GM19397 (cell line): ENCODE results near the gene MOGAT3.

Experiments used
- ATAC-seq: cut with Tn5 transposase; IDR thresholded peaks from one replicate; pipeline ENCODE4 v1.9.1; 2021; ENCODE audit warnings: mild to moderate bottlenecking, moderate library complexity; ENCODE audit not compliant: unreplicated experiment

Gene MOGAT3, protein sequence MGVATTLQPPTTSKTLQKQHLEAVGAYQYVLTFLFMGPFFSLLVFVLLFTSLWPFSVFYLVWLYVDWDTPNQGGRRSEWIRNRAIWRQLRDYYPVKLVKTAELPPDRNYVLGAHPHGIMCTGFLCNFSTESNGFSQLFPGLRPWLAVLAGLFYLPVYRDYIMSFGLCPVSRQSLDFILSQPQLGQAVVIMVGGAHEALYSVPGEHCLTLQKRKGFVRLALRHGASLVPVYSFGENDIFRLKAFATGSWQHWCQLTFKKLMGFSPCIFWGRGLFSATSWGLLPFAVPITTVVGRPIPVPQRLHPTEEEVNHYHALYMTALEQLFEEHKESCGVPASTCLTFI

DNA sequence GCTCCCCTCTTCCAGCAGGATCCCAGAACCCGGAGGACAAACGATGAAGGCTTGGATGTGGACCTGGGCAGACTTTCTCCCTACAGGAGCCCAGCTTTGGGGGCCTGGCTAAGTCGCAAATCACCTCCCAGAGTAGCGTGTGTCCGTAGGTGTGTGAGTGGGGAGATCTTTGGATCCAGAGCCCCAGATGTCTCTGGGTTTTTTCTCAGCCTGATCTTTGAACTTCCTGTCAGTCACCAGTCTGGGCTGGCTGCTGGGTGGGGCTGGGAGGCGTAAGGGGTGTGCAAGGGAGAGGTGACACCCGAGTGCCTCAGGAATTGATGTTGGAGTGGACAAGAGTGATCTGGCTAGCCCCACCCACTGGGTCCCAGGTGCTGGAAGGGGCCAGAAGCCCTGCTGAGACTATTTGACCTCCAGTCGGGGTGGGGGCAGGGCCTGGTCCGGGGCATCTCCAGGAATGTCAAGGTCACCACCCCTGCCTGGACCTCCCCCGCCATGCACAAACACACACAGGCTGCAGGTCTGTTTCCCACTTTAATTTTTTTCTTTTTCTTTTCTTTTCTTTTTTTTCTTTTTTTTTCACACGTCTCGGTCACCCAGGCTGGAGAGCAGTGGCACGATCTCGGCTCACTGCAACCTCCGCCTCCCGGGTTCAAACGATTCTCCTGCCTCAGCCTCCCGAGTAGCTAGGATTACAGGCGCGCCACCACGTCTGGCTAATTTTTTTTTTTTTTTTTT lies at the start of gene MOGAT3:
Gene MOGAT3, minus strand, starts transcription at position 175 of the 738 bp plus-strand sequence. CDS start 182 bp downstream, outside the sequence.
- no peak for ATAC-seq

DNA sequence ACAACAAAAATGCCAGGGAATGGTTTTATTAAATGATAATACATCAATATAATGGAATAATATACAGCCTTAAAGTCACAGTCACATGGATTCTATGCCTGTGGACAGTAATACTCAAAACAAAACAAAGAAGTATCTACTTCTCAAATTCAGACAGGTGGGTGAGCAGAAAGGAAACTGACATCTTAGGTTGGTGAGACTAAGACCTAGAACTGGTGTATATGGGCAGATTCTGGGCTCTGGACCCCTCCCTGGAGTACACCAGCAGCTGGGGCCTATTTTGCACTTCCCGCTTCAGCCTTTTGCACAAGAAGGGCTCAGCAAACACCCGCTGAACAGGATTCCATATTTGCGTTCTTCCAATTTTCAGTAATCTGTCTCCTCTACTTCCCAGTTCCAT lies 49.5 kb upstream of the MOGAT3 start:
- ATAC-seq: no peak

DNA sequence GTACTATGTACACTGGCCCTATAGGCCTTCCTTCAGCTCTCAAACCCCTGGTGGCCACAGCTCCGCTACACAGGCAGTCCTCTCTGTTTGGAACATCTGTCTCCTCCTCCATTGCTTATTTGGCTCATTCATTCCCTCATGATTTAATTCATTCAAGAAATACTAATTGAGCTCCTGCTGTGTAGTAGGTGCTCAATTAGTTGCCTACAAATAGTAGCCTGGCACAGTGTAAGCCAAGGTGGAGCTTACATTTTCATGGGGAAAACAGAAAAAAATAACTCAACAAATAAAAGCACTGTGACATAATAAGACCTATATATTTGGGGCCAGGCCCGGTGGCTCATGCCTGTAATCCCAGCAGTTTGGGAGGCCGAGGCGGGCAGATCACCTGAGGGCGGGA lies 47.4 kb upstream of the MOGAT3 start:
- no peak for ATAC-seq

DNA sequence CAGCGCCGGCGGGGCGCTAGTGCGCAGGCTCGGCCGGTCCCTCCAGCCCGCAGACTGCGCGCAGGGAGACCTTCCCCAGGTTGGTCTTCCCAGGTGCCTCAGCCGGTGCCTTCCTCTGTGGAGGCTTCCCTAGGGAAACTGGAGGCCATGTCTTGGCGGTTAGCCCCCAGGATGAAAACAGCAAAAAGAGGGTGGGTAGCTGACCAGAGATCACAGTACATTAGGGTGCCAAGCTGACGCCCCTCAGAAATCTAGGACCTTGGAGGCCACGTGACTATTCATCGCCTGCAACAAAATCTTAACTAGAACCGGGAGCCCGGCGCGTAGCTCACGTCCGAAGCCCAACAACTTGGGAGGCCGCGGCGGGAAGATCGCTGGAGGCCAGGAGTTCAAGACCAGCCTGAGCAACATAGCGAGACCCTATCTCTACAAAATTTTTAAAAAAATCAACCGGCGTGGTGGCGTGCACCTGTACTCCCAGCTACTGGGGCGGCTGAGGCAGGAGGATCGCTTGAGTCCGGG lies 44.4 kb upstream of the MOGAT3 start:
- no peak for ATAC-seq

DNA sequence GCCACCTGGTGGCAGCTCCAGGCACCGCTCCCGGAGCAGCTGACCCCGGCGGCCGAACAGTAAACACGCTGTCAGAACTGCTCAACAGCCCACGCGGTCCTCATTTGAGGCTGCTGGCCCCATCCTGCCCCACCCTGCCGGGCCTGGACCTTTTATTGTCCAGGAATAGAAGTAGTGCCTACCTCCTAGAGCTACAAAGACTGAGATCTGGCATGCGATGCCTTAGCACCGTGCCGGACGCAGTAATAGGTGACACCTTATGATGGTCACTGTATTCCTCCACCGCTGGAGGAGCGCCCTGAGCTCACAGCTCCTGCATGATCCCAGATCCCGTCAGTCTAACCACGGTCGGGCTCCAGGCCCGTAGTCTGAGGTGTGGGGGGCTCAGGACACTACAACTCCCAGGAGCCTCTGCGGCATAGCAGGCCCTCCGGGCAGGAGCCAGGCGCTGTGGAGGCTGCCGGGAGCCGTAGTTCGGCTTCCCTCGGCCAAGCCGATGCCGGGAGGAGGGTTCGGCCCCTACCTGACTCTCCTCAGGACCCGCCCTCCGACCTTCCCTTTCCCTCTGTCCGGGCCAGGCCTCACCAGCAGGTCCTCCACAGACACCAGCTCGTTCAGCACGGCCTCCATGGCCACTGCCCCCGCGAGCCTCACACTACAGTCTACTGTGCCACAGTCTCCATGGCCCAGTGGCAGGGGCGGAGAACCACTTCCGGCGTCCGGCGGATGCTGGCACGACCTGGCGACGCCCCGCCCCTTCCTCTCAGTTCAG lies 43.7 kb upstream of the MOGAT3 start, which contains the start of gene FIS1:
Gene FIS1, minus strand, starts transcription at position 707 of the 772 bp plus-strand sequence. Its CDS starts 77 bp downstream, at position 630.
- ATAC-seq: peak; percentile 89

DNA sequence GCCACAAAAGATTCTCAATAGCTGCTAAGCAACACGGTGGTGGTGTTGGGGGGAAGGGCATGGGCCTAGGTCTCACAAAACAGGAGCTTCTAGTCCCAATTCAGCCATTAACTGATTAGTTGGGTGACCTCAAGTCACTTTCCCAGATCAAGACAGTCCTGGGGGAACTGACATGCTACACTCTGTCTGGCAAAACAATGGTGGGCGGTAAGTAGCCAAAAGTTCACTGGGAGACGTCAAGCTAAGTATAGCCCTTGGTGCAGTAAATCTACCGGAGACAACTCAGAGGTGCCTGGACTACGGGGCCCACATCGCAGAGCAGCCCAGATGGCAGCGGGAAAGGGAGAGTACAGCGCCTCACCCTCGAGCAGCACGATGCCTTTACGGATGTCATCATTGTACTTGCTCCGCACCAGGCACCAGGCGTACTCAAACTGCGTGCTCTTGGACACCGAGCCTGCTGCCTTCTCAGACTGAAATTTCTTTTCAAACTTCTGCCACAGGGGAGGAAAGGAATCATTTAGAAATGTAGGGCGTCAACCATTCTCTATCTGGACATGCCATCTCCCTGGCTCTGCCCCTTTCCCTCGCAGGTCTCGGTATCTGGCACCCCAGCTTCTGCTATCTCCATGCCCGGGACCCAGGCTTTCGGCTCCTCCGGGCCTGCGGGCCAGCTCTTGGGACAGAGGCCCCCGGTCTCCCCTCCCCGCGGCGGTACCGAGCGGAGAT lies 43.0 kb upstream of the MOGAT3 start:
- ATAC-seq: no peak

DNA sequence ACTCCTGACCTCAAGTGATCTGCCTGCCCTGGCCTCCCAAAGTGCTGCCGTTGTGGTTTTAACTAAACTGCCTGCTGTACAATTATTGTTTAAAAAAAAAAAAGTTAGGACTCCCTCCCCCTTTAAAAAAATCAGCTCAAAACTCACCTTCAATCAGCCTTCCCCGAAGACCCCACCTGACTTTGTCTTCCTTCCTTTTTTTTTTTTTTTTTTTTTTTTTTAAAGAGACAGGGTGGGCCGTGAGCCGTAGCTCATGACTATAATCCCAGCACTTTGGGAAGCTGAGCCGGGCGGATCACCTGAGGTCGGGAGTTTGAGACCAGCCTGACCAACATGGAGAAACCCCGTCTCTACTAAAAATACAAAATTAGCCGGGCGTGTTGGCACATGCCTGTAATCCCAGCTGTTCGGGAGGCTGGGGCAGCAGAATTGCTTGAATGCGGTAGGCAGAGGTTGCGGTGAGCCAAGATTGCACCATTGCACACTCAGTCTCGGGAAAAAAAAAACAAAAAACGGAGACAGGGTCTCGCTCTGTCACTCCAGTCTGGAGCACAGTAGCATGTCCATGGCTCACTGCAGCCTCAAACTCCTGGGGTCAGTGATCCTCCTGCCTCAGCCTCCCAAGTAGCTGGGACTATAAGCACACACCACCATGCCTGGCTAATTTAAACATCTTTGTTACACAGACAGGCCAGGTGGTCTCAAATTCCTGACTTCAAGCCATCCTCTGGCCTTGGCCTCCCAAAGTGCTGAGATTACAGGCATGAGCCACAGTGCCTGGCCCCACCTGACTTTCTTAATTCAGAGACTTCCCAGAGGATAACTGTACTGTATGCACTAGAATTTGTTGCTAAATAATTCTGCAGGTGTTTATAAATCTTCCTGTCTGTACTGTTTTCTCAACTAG lies 40.9 kb upstream of the MOGAT3 start:
- no peak for ATAC-seq

DNA sequence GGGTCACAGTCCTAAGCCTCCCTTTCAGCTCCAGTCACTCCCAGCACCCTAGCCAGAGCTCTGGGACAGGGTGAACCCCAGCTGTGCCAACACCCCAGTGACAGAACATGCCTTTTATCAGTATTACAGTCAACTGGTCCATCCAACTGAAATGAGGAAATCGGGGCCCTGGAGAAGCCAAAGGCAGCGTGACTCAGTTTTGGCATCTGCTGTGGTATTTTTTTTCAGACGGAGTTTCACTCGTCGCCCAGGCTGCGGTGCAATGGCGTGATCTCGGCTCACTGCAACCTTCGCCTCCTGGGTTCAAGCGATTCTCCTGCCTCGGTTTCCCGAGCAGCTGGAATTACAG lies 40.2 kb upstream of the MOGAT3 start:
- ATAC-seq: no peak

DNA sequence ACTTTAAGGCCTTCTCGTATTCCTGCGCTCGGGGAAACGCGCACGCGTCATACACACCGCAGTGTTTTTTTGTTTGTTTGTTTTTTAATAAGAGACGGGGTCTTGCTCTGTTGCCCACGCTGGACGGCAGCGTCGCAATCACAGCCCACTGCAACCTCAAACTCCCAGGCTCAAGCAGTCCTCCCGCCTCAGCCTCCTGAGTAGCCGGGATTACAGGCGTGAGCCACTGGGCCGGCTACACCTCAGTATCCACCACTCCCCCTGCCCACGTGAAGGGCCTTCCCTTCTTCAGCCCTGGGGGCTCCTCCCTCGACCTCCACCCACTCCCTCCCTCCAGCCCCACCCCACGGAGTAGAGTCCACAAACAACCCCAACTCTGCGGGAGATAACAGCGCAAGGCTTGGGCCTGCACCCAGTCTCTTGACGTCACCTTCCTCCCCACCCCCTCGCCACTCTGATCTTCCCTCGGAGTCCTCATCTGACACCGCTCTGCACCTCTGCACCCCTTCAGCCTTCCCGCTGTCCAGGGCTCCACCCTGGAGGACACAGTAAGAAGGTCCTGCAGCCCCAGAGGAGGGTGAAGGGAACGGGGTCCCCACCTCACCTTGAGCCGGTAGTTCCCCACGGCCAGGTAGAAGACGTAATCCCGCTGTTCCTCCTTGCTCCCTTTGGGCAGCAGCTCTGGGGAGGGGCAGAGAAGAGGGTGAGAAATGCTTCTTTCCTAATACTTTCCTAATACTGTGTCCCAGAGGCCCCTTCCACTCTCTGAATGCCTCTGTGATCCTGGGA lies 39.6 kb upstream of the MOGAT3 start:
- no peak for ATAC-seq

DNA sequence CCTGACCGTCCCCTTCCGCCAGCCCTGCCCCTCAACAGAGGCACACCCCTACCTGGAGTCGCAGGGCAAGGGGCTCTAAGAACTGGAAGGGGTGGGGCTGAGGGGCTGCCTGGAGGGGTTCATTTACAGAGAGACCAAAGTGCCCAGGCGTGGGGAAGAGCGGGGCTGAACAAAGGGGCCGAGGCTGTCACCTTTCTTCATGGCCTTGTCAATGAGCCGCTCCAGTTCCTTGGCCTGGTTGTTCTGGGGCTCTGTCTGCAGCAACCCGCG lies 39.0 kb upstream of the MOGAT3 start:
- no peak for ATAC-seq

DNA sequence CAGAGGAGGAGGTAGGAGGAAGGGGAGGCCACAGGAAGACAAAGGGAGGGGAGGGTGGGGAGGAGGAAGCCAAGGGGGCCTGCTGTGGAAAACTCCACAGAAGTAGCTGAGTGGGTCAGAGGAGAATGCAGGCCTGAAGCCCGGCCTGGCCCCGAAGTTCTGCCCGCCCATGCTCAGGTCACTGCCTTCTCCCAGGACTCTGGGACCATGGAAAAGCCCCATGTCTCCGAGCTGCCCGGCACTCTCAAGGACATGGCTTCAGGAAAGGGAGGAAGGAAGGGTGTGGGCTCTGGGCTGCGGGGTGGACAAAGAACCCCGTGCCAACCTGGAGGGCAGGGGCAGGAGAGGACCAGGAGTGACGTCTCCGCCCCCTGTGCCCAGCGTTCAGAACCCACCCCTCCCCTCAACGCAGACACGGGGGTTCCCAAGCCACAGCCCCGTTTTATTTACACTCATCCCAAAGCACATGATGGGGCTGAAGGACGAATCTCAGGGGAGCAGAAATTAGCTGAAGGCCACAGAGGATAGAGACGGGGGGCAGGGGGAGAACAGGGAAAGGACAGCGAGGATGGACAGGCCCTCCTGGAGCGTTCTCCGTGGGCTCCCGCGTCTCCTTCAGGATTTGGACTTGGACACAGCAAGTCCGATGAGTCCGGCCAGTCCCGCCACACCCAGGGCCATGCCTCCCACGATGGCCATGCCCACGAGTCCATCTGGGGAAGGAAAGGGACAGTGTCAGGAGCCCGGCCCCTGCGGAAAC lies 38.5 kb upstream of the MOGAT3 start:
- ATAC-seq: no peak

DNA sequence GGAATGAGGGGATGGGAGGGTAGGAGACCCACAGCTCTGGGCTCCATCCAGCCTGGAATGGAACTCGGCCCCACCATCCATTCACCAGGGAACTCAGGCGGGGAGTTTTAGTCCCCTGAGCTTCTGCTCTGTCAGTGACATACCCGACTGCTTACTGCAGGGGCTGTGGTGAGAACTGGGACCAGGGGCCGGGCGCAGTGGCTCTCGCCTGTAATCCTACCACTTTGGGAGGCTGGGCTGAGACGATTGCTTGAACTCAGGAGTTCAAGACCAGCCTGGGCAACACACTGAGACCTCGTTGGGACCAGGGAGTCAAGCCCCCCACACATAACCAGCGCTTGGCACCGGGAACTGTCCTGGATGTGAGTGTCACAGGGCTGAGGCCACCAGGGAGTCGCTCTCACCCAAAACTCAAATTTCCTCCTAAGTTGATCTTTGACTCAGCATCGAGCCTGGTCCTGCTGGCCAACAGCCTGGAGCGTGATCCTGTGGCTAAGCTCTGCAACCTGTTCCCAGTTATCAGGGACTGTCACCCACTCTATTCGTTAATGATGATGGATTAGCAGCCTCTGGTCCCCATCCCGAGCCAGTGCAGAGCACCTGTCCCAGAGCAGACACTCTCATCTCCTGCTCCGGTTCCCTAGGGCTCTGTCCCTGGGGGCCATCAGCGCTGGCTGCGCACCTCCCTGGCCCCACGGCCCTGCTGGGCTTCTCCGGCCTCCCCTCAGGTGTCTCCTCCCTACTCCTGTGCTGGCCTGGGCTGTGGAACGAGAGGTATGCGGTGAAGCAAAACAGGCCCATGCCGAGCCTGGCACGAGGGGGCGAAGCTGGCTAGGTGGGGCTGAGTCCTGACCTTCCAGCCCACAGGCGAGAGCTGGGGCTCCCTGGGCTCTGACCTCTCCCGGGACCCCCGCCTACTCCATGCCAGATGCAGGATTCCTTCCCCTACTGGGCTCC lies 37.7 kb upstream of the MOGAT3 start:
- no peak for ATAC-seq

DNA sequence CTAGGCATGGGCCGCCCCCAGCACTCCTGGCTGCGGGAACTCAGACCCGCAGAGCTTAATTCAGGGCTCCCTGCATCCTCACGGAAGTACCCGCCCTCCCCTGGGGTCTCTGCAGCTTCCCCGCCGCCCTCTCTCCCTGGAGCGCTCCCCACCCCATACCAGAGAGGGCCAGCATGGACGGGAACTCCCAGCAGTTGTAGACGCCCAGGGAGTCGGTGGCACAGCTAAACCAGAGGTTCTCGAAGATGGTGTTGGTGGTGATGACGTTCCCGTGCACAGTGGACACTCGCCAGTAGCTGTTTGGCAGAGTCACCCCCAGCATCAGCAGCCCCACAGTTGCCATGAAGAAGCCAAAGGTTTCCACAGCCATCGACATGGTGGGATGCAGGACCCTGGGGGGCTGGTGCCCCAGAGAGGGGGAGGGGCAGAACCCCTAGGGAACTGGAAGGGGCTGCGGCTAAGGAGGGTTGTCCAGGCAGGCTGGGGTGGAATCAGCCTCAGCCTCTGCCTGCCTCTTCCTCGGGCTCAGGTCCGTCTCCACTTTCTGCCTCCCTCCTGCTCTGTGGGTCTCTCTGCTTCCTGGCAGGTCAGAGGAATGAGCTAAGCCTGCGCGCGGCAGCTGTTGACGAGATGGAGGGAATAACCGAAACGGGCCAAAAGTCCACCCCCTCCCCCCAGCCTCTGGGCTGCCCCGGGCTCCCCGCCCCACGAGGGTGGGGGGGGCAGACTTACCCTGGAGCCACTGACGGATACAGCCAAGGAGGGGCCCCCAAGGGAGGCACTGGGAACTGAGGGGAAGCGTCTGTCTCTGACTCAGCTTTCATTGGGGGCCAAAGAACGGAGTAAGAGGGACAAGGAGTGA lies 36.6 kb upstream of the MOGAT3 start, which contains the start of gene CLDN15:
Gene CLDN15, minus strand, starts transcription at position 597 of the 862 bp plus-strand sequence. Its CDS starts 221 bp downstream, at position 376.
- ATAC-seq: no peak

DNA sequence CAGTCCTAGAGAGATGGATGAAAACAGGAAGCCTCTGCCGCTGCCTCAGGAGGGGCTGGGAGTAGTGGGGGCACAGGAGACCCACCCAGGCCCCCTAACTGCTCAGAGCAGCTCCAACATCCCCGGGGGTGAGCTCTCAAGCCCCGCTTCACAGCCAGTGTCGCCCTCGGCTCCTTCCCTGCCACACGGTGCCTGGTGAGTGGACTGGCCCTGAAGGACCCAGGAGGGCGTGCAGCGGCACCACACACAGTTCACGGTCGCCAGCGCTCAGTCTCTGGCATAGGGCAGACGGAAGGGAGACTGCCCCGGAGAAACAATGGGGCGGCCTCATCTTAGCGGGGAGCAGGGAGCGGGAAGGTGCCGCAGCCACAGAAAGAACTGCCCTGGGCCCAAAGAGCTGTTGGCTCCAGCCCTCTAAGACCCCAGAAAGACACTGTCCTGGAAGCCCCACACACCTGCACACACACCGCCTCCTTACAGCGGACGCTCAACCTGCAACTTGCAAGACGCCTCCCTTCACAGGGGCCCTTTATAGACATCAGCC lies 35.5 kb upstream of the MOGAT3 start:
- ATAC-seq: no peak

DNA sequence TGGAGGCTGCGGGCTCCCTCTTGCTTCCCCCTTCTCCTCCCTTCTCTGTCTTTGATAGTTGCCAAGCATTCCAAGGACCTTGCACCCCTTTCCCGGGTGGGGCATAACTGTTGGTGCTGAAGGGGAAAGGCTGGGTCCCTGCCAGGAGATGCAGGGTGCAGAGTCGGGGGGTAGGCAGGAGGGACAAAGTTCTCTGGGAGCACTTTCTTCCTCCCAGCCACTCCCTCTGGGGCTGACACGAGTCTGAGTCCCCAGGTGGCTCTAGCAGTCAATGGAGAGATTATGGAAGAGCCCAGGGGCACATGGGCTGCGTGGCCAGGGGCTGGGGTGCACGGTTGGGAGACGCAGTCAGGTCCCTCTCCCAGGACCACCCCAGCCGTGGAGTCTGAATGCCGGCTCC lies 34.7 kb upstream of the MOGAT3 start:
- ATAC-seq: no peak

DNA sequence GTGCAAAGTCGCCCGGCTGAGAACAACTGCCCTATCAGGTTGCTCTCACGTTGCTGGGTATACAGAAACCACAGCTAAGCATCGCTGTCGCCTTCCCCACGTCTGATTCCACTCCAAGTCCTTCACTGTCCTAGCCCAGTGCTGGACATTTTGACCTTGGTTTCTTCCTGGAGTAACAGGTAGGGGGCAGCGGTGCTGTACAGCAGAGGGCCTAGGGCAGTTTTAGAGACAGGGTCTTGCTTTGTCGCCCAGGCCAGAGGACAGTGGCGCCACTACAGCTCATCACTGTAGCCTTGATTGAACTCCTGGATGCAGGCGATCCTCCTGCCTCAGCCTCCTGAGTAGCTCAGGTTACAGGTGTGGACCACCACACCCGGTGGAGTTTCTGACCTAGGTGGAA lies 34.2 kb upstream of the MOGAT3 start:
- no peak for ATAC-seq
